OCI-M1 (cell line): Measurements from ENCODE around the gene TUBB4B.
A peak's percentile ranks its signal among the peaks of the same experiment; 100 is the strongest.

Experiments
- DNase-seq: peaks from one replicate; lab custom pipeline; 2025; lab: John Stamatoyannopoulos, UW

The TUBB4B gene

GRCh38 chr9:137271696-137272076, 30.6 kb downstream of the TUBB4B start:
- DNase-seq, result no peak

DNA sequence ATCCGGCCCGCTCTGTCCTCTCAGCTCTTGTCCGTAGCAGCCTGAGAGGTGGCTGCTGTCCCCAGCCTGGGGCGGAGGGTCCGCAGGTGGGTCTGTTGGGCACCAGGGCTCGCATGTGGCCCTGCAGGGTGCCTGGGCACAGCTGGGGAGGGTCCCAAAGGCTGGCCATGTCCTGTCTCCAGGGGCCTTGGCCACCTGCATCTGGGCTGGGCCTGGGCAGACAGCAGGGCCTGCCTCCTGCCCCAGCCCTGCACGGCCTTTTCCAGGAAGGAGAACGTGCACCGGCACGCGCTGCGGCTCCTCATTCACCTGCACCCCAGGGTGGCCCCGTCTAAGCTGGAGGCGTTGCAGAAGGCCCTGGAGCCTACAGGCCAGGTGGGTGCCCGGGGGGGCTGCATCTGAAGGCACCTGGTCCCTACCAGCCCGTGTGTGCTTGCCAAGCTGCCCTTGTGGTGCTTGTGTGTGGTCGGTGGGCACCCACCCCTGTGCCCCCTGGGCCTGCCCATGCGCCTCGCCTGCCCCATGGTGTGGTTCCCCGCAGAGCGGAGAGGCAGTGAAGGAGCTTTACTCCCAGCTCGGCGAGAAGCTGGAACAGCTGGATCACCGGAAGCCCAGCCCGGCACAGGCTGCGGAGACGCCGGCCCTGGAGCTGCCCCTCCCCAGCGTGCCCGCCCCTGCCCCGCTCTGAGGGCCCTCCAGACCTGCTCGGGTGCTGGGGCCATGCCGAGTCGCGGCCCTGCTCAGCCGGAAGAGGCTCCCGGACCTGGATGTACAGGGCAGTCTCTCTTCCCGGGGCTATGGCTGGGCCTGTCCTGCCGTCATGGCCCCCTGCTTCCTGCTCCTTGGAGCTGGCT, 31.4 kb downstream of the TUBB4B start:
- DNase-seq, result no peak

DNA sequence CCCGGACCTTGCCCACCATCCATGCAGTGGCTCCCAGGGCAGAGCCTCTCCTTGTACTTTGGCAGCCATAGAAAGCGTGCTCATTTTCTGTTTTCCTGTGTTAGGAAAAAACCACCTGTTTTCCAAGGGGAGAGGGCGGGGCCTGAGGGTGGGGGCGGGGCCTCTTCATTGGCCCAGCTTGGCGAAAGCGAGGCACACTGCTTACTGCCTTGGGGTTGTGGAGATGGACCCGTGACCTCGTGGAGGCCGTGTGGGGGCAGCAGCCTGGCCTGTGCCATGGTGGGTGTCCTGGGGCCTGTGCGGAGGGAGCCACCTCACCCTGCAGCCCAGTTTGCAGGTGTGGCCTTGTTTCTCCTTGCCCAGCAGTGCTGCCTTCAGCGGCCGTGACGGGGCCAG, 32.0 kb downstream of the TUBB4B start:
- DNase-seq, result no peak

- no peak for DNase-seq
Observed at GRCh38 chr9:137273611-137274320, 32.7 kb downstream of the TUBB4B start.

DNA sequence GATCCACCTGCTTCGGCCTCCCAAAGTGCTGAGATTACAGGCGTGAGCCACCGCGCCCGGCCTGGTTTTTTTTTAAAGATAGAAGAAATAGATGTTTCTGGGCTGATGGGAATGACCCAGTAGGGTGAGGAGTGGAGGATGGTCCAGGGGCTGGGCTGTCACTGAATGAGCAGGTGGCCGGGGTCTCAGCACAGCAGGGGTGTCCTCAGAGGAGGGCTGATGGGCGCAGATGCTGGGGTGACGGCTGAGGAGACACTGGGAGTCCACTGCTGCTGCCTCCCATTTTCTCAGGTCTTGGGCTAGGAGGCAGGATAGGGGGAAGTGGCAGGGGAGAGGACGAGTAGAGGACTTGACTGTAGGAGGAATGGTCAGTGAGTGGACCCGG, 34.1 kb downstream of the TUBB4B start:
- no peak for DNase-seq

DNA sequence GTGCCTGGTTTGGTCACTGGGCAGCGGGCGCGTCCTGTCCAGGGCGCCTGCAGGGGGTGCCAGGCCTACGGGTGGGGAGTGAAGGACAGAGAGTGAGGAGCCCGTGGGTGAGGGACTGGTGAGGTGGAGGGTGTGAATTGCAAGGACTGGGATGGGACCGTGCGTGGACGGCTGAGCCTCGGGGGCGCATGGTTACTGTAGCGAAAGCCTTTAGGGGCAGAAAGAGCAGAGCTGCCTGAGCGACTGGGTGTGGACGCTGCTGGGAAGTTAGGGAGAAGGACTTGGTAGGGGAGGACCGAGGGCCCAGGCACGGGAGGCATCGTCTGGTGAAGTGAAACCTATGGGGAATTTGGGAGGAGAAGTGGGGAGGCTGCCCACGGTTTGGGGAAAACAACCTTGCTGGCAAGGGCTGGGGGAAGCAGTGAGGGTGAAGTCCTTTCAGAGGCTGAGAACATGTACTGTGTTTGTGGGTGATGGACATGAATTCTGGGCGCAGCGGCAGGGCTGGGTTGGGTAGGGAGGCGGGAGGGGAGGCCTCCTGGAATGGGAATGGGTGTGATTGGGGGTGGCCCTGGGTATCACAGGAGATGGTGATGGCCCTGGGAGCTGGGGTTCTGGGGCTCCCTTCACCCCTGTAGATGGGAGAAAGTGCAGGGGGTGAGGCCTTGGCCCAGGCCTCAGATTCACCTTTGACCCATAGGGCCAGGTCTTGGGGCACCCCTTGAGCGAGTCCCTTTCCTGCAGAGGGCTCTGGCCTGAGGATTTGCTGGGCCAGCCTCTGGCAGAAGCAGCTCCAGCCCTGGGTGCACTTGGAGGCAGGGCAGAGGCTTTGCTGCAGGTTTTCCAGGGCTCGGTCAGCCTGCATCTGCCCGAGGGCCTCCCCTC, 34.7 kb downstream of the TUBB4B start:
- no peak for DNase-seq

- peak; percentile 93 for DNase-seq
Observed at GRCh38 chr9:137276473-137277328, 35.6 kb downstream of the TUBB4B start.

GRCh38 chr9:137277329-137278041, 36.4 kb downstream of the TUBB4B start, which contains the start of gene TOR4A:
TOR4A (plus strand) TSS chr9:137277726; CDS start chr9:137278690, 964 bp downstream.
- peak; percentile 92 for DNase-seq

- DNase-seq, result peak; percentile 65
Observed at GRCh38 chr9:137278061-137278701, 37.1 kb downstream of the TUBB4B start.

GRCh38 chr9:137278721-137279711, 37.9 kb downstream of the TUBB4B start:
- DNase-seq, result no peak

DNA sequence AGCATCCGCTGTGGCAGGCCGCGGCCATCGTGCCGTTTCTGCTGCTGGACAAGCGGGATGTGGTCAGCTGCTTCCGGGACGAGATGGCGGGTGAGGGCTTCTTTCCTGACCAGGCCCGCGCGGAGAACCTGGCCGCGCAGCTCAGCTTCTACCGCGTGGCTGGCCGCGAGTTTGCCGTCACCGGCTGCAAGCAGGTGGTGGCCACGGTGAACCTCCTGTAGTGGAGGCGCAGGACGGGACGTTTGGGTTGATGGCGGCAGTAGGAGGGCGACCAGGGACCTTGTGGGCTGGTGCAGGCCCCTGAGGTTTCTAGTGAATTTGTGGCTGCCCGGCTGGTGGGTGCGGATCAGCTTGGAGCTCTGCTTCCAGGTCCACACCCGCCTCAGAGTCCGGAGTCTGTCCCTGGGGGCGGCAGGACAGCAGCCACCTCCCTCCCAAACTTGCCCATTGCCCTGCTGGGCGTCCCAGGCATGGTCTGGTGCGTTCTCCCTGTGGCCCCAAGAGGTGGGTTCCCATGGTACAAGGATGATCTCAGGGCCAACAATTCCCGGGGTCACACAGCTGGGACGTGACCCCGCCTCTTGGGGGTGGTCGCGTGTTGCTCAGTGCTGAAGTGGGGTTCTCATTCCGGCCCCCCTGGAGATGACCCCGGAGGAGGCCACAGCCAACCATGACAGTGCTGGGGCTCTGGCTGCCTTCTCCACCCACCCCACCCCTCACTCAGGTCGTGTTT, 38.8 kb downstream of the TUBB4B start:
- no peak for DNase-seq

DNA sequence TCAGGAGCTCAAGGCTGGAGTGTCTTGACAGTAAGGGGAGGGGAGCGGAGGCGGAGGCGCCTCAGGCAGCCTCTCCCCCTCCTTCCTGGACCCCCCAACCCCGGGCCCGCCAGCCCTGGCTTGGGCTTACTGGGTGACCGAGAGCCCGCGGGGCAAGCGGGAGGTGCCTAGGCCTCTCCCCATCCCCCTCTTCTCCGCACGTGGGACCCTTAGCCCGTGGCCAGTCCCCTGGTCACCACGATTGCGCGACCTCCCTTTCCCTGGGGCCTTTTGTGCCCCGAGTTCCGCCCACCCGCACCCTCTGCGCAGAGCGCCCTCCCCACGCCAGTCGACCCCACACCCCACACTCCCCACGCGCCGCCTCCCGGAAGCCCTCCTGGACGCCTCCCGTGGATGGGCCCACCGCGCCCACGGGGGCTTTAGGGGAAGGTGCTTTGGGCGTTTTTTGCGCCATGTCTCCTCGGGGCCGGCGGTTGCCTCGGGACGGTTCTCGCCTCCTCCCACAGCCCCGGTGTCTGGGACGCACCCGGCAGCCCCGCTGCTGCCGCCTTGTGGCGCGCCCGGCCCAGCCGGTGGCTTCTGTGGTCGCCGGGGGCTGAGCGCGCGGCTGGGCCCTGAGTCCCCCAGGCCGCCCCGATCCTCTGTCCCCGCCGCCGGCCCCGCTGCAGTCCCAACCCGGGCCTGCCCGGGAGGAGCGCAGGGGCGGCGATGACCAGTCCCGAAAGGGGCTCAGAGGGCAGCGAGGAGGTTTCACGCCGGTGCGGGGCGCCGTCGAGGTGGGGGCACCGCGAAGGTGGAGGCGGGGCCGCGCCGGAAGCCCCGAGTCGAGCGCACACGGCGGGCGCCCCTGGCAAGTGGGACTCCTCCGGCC, 39.6 kb downstream of the TUBB4B start:
- no peak for DNase-seq

DNA sequence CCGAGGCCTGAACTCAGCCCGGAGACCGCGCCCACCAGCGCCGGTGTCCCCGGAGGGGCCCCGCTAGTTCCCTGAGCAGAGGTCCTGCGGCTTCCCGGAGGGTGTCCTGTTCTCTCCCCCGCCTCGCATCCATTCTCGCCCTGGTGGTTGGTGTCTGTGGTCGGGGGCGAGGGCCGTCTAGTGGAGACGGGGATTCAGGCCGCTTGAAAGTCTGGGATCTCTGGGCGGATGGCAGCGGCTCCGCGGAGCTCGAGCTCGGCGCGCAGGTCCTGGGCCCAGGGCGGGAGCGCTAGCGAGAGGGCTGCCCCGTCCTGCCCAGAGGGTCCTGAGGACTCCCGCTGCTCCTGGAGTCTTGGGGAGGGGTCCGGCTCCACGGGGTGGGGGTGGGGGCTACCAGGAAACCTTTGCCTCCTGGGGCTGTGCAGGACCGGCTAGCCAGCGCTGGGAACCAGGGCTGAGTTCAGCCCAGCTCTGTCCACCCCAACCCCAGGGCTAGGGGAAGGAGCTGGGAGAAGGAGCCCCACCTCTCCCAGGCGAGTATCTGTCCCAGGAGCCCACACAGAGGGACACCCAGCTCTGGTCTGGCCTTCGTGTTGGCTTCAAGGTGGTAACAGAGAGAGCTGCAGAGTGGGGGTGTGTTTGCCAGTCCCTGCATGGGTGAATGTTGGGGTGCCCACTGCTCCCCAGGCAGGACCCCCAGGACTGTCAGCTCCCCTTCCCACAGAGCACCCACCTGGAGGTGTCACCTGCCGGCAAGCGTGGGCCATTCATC, 40.4 kb downstream of the TUBB4B start:
- DNase-seq, result no peak

DNA sequence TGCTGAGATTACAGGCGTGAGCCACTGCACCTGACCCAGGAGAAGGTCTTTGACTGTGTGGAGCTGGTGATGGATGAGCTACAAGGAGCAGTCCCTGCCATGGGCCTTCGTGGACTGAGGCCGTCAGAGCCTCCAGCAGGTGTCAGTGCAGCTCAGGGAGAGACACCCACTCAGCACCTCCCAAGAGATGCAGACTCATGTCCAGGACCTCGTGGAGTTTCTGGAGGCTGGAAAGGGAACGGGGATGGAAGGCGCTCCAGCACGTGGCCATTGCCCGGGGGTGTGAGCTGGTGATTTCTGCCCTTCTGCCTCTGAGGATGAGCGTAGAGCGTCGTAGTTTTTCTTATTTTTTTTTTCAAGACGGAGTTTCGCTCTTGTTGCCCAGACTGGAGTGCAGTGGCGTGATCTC, 45.9 kb downstream of the TUBB4B start:
- DNase-seq, result peak; percentile 67

- no peak for DNase-seq
Observed at GRCh38 chr9:137293094-137293481, 52.0 kb downstream of the TUBB4B start.
